ENCODE data around the gene NUP62CL.

- TF ChIP-seq CTCF (IDR thresholded peaks at IDR 0.05) (no peak), POLR2A (IDR thresholded peaks at IDR 0.05) (no peak)
These were observed 856 bp upstream of the NUP62CL start for GRCh38 chrX:107207089-107207488.

All from uterus (tissue), 2 donors.